GM12878 (cell line): ENCODE results near the gene IQGAP2. TPM values are rescaled to one million over a fixed set of nuclear protein-coding genes. Genes with fewer than 3 reads are reported as not detected.

Source experiments
- ATAC-seq: fragments of 200-7000 bp; cut with Tn5 transposase; 3 replicates; pipeline ENCODE4 v1.9.1; 2020; ENCODE audit warnings: mild to moderate bottlenecking, moderate library complexity
- BruUV-seq: library from RNA; stranded (reverse); fragments of 400-500 nt; replicated peaks from 2 replicates; lab custom pipeline; 2021; lab: Mats Ljungman, UMichigan
- CTCF ChIA-PET: fragments of 300-600 bp; sonication (Branson Sonifier 250); formaldehyde crosslinking; extraction: SDS; loops from one replicate; lab custom pipeline; 2021; ENCODE audit warnings: inconsistent platforms; lab: Yijun Ruan, JAX
- POLR2A ChIA-PET: fragments of 350-600 bp; formaldehyde crosslinking; extraction: SDS; loops from one replicate; lab custom pipeline; 2021; ENCODE audit warnings: inconsistent platforms; lab: Charles Lee
- RAD21 ChIA-PET: fragments of 300-600 bp; sonication (Branson Sonifier 250); formaldehyde crosslinking; loops from one replicate; lab custom pipeline; 2023; ENCODE audit warnings: antibody characterized with exemption; ENCODE audit not compliant: unreplicated experiment; lab: Charles Lee
- SMC1A ChIA-PET: fragments of 300-600 bp; sonication (Branson Sonifier 250); formaldehyde crosslinking; loops from one replicate; lab custom pipeline; 2023; ENCODE audit not compliant: unreplicated experiment, uncharacterized antibody; lab: Charles Lee
- DNase-seq: peaks from one replicate; pipeline ENCODE4 v3.0.0-alpha.2; 2011; ENCODE audit warnings: low read depth, low spot score
- FAIRE-seq: peaks from 3 replicates; lab custom pipeline; 2011; peaks lifted over from hg19 to GRCh38; lab: Jason Lieb, UNC
- H2AFZ ChIP-seq: 2 replicates; pipeline ENCODE4 v1.6.0; 2011; ENCODE audit warnings: low read depth, low read length, control low read depth; ENCODE audit not compliant: control insufficient read depth
- H3K27ac ChIP-seq: 2 replicates; pipeline ENCODE4 v1.5.1; 2011; ENCODE audit warnings: control low read depth; ENCODE audit not compliant: control insufficient read depth, insufficient read depth
- H3K27me3 ChIP-seq, 2 experiments: replicated peaks in 1 of 2; 2 replicates each; pipeline versions ENCODE4 v1.6.0 to v1.6.1; 2011; ENCODE audit warnings: low read length in 1 of 2; ENCODE audit not compliant: control insufficient read depth in 2 of 2, insufficient read depth in 2 of 2
- H3K36me3 ChIP-seq, 2 experiments: 2 replicates each; pipeline ENCODE4 v1.5.1; 2011; ENCODE audit warnings: low read length in 1 of 2; ENCODE audit not compliant: control insufficient read depth in 2 of 2, insufficient read depth in 2 of 2
- H3K4me1 ChIP-seq: 2 replicates; pipeline ENCODE4 v1.6.1; 2011; ENCODE audit warnings: mild to moderate bottlenecking, low read length, moderate library complexity, mixed read lengths; ENCODE audit not compliant: control insufficient read depth, insufficient read depth
- H3K4me2 ChIP-seq: 2 replicates; pipeline ENCODE4 v1.6.0; 2011; ENCODE audit warnings: control low read depth; ENCODE audit not compliant: control insufficient read depth, insufficient read depth
- H3K4me3 ChIP-seq: fragments of 200-600 bp; sonication (generic); 2 replicates; pipeline ENCODE4 v1.5.1; 2016
- H3K79me2 ChIP-seq: 2 replicates; pipeline ENCODE4 v1.6.0; 2011; ENCODE audit warnings: low read length; ENCODE audit not compliant: control insufficient read depth, insufficient read depth
- H3K9ac ChIP-seq: 2 replicates; pipeline ENCODE4 v1.8.0; 2011; ENCODE audit warnings: low read length, control low read depth, mixed read lengths; ENCODE audit not compliant: control insufficient read depth, insufficient read depth
- H3K9me3 ChIP-seq: replicated peaks from 3 replicates; pipeline ENCODE4 v1.5.1; 2011; ENCODE audit warnings: mild to moderate bottlenecking, low read length; ENCODE audit not compliant: control insufficient read depth, insufficient read depth
- H4K20me1 ChIP-seq: 2 replicates; pipeline ENCODE4 v1.6.0; 2011; ENCODE audit not compliant: control insufficient read depth, insufficient read depth
- BCLAF1 ChIP-seq: fragments of 450-650 bp; IDR thresholded peaks from 2 replicates; pipeline ENCODE4 v1.6.1; 2017; ENCODE audit warnings: antibody characterized with exemption, mild to moderate bottlenecking, moderate library complexity
- BHLHE40 ChIP-seq, 2 experiments: fragments of 450-650 bp in 1 of 2; IDR thresholded peaks; 2 replicates each; pipeline ENCODE4 v1.6.1; 2011 to 2017; ENCODE audit warnings: low read depth in 2 of 2, borderline replicate concordance in 1 of 2, improper control_type of control experiment in 1 of 2, low read length in 1 of 2, mild to moderate bottlenecking in 1 of 2
- CUX1 ChIP-seq: IDR thresholded peaks from 2 replicates; pipeline ENCODE4 v1.6.1; 2012; ENCODE audit warnings: improper control_type of control experiment, low read depth, low read length; ENCODE audit not compliant: insufficient replicate concordance
- HSF1 ChIP-seq: fragments of 150-350 bp; IDR thresholded peaks from 2 replicates; pipeline ENCODE4 v1.6.1; 2014; ENCODE audit warnings: mild to moderate bottlenecking, low read depth, low read length
- IKZF2 ChIP-seq, 2 experiments: fragments of 450-650 bp; IDR thresholded peaks; 2 replicates each; pipeline ENCODE4 v1.6.1; 2017; ENCODE audit warnings: mild to moderate bottlenecking in 2 of 2, moderate library complexity in 2 of 2
- NFIC ChIP-seq: IDR thresholded peaks from 2 replicates; pipeline ENCODE4 v1.6.1; 2012; ENCODE audit warnings: low read depth, mild to moderate bottlenecking, inconsistent platforms, low read length, moderate library complexity
- POLR2A ChIP-seq: IDR thresholded peaks from 2 replicates; pipeline ENCODE4 v1.6.1; 2011; ENCODE audit warnings: low read depth, mild to moderate bottlenecking, low read length
- POLR2AphosphoS2 ChIP-seq: IDR thresholded peaks from 2 replicates; pipeline ENCODE4 v1.6.1; 2011; ENCODE audit warnings: low read depth, mild to moderate bottlenecking, low read length, improper control_type of control experiment, moderate library complexity
- SREBF2 ChIP-seq: IDR thresholded peaks from 2 replicates; pipeline ENCODE4 v1.6.1; 2012; ENCODE audit warnings: mild to moderate bottlenecking, low read length
- TBL1XR1 ChIP-seq: IDR thresholded peaks from 2 replicates; pipeline ENCODE4 v1.6.1; 2012; ENCODE audit warnings: low read depth, low read length, improper control_type of control experiment
- WGBS: methylation state at CpG from one replicate; pipeline ENCODE4 v1.1.6; 2016; ENCODE audit warnings: low lambda C conversion rate; ENCODE audit not compliant: insufficient replicate concordance, insufficient coverage; ENCODE audit errors: missing lambda C conversion rate; 5-methylcytosine and 5-hydroxymethylcytosine counted together
- in situ Hi-C: fragments of 300-500 bp; cut with MboI; formaldehyde crosslinking; loops from 9 replicates; pipeline ENCODE4 v1.14.3; 2018; ENCODE audit warnings: mixed read lengths
- intact Hi-C: fragments of 100-400 bp; cut with micrococcal nuclease; formaldehyde crosslinking; loops from one replicate; pipeline ENCODE4 v1.14.2; 2022; ENCODE audit not compliant: unreplicated experiment
- polyA plus RNA-seq, 11 experiments: library from polyadenylated mRNA; depleted of rRNA in 4 of 11; unstranded in 6 of 11; stranded (reverse) in 5 of 11; fragments of >200 nt; fragmentation: Nextera tagmentation in 4 of 11; fragmentation: Illumina TruSeq in 1 of 11; extraction: Ambion mirVana in 4 of 11; extraction: Trizol in 1 of 11; gene quantifications; 1 replicate in 1 of 11; 2 replicates in 10 of 11; pipeline versions ENCODE4 v1.2.1 to v1.2.3, GENCODE V29; 2011 to 2016; ENCODE audit warnings: inconsistent platforms in 2 of 11, missing spikeins in 2 of 11, low read depth in 1 of 11
- total RNA-seq, 4 experiments: library from RNA; depleted of rRNA in 3 of 4; stranded (reverse); fragments of >200 nt in 3 of 4; fragmentation: Illumina TruSeq in 1 of 4; extraction: Trizol in 1 of 4; gene quantifications; 2 replicates each; pipeline versions ENCODE4 v1.2.1 to v1.2.3, GENCODE V29; 2013 to 2021

IQGAP2 gene
- total and polyA plus RNA-seq, 10 of the 15 experiments (the other 5 are each of a cell fraction or from before 2014, with no cell fraction given), result 14.5 to 41.4 (median 21.8) TPM

- Histone ChIP-seq H3K4me2 (peak overlapping the region; percentile 99), H3K4me1 (peaks cover 28% of the 10 kb centered on the region), H3K79me2 (peaks cover 40% of the 10 kb centered on the region), H2AFZ (peak overlapping the region; percentile 89), H3K9me3 (no peaks in the 10 kb centered on the region; the same call in 2 of the 3 replicates), H3K4me3 (peak overlapping the region; percentile 86), H4K20me1 (no peaks in the 10 kb centered on the region), H3K36me3 (no peaks in the 10 kb centered on the region), H3K27me3 (no peaks in the 10 kb centered on the region), H3K27ac (peak overlapping the region; percentile 91), H3K9ac (peak overlapping the region; percentile 89)
- SMC1A ChIA-PET, result interaction anchor here (0.9 to 7.7 kb wide), 18 partner anchors 10 to 370 kb away, joined by 3 to 81 read pairs (median 6); no protein-coding TSS in a partner anchor
- RAD21 ChIA-PET, result interaction anchor here (0.6 to 5.3 kb wide), 13 partner anchors 15 to 370 kb away, joined by 3 to 127 read pairs (median 11); no protein-coding TSS in a partner anchor
- ATAC-seq (peak; percentile 53), FAIRE-seq (peak; percentile 38), DNase-seq (peak; percentile 60)
- BruUV-seq, result TSS peak; percentile 47
- 7% methylated on average over 14 of the region's 21 CpGs for WGBS
- CTCF ChIA-PET, result interaction anchor here (0.8 to 5.3 kb wide), 18 partner anchors 10 to 370 kb away, joined by 3 to 94 read pairs (median 5); no protein-coding TSS in a partner anchor
- POLR2A ChIA-PET, result interaction anchor here (0.7 to 2.5 kb wide), 4 partner anchors 23 to 178 kb away, joined by 4 to 9 read pairs (median 7); no protein-coding TSS in a partner anchor
- intact Hi-C loops (loop anchor here (1.0 to 10.0 kb wide), 4 partner anchors 67 to 370 kb away; no protein-coding TSS in a partner anchor), in situ Hi-C loops (loop anchor here (5.0 to 10.0 kb wide), 2 partner anchors 138 to 370 kb away; no protein-coding TSS in a partner anchor)
- TF ChIP-seq CUX1 (peak; percentile 34), POLR2AphosphoS2 (no peak), BHLHE40 (IDR thresholded peaks at IDR 0.05; ENCODE audit: borderline replicate concordance in 1 of 2, low read depth in 2 of 2, low read length in 1 of 2) (peak; percentile 57 to 75; a peak in 3 of 4 replicates), NFIC (0 out of 2 replicates have a peak, but pooled peaks have one; percentile 38), TBL1XR1 (no peak), IKZF2 (IDR thresholded peaks at IDR 0.05) (peak; percentile 54 to 65; a peak in 3 of 4 replicates), POLR2A (0 out of 2 replicates have a peak, but pooled peaks have one; percentile 19), SREBF2 (no peak), BCLAF1 (no peak), HSF1 (no peak)
Measured at GRCh38 chr5:76404223-76405211, 1.4 kb downstream of the IQGAP2 start.
